Muscle of arm (tissue), 12 donors: ENCODE data around the gene CLEC2D. TPM values are rescaled to one million over a fixed set of nuclear protein-coding genes. Genes with fewer than 3 reads are reported as not detected.
"Not testable (repeated sequence)": the region's sequence is repeated elsewhere in the genome, so short reads cannot be mapped to it uniquely, and the experiment has no call there.

Experiments
- DNase-seq: peaks from one replicate; pipeline ENCODE4 v3.0.0-alpha.2; 2013
- polyA plus RNA-seq, 12 donors: library from polyadenylated mRNA; unstranded; fragments of 120-200 nt; gene quantifications; one replicate each; pipeline ENCODE4 v1.2.1, GENCODE V29; 2013; ENCODE audit not compliant: insufficient read length in 12 of 12

Gene CLEC2D
- polyA plus RNA-seq, 12 donors = 3.0 to 25.2 (median 9.2) TPM; not detected in 1

GRCh38 chr12:9651265-9651729 is 18.2 kb upstream of the CLEC2D start:
- DNase-seq = no peak

- no peak for DNase-seq
Observed at GRCh38 chr12:9660046-9660445, 9.5 kb upstream of the CLEC2D start.

GRCh38 chr12:9661720-9662119 is 7.8 kb upstream of the CLEC2D start:
- DNase-seq = no peak

- no peak for DNase-seq
Observed at GRCh38 chr12:9662488-9662887, 7.0 kb upstream of the CLEC2D start.

- no peak for DNase-seq
Observed at GRCh38 chr12:9667403-9668160, 1.9 kb upstream of the CLEC2D start.

- DNase-seq = no peak
Observed at GRCh38 chr12:9668161-9669018, 1.1 kb upstream of the CLEC2D start.

- DNase-seq = no peak
Observed at GRCh38 chr12:9669019-9669326, 540 bp upstream of the CLEC2D start.

- not testable (repeated sequence) for DNase-seq
Observed at GRCh38 chr12:9672340-9672739, 2.8 kb downstream of the CLEC2D start.

- DNase-seq = no peak
Observed at GRCh38 chr12:9673404-9674225, 4.1 kb downstream of the CLEC2D start.

GRCh38 chr12:9674226-9674590 is 4.7 kb downstream of the CLEC2D start:
- no peak for DNase-seq

GRCh38 chr12:9682508-9682907 is 13.0 kb downstream of the CLEC2D start:
- not testable (repeated sequence) for DNase-seq

- not testable (repeated sequence) for DNase-seq
Observed at GRCh38 chr12:9682949-9683348, 13.4 kb downstream of the CLEC2D start.

- DNase-seq = not testable (repeated sequence)
Observed at GRCh38 chr12:9685366-9685765, 15.9 kb downstream of the CLEC2D start.

- no peak for DNase-seq
Observed at GRCh38 chr12:9685915-9686314, 16.4 kb downstream of the CLEC2D start.

GRCh38 chr12:9687228-9687627 is 17.7 kb downstream of the CLEC2D start:
- DNase-seq = no peak

- DNase-seq = no peak
Observed at GRCh38 chr12:9692909-9693308, 23.4 kb downstream of the CLEC2D start.

GRCh38 chr12:9694241-9694640 is 24.7 kb downstream of the CLEC2D start:
- no peak for DNase-seq

- DNase-seq = not testable (repeated sequence)
Observed at GRCh38 chr12:9695150-9695549, 25.6 kb downstream of the CLEC2D start.

- DNase-seq = not testable (repeated sequence)
Observed at GRCh38 chr12:9695661-9696060, 26.1 kb downstream of the CLEC2D start.

- DNase-seq = no peak
Observed at GRCh38 chr12:9697619-9698018, 28.1 kb downstream of the CLEC2D start.

- DNase-seq = no peak
Observed at GRCh38 chr12:9698681-9699080, 29.2 kb downstream of the CLEC2D start.

- no peak for DNase-seq
Observed at GRCh38 chr12:9699269-9699897, 29.9 kb downstream of the CLEC2D start.
